Skeletal muscle cell (primary cell): ENCODE results near the gene MYH3.

Source experiments
- DNase-seq: peaks from one replicate; pipeline ENCODE4 v3.0.0-alpha.2; 2010; ENCODE audit warnings: low read depth
- H3K4me3 ChIP-seq: 2 replicates; pipeline ENCODE4 v1.5.1; 2011; ENCODE audit warnings: low read depth, mild to moderate bottlenecking, control low read depth, low read length, moderate library complexity

The MYH3 gene

DNA sequence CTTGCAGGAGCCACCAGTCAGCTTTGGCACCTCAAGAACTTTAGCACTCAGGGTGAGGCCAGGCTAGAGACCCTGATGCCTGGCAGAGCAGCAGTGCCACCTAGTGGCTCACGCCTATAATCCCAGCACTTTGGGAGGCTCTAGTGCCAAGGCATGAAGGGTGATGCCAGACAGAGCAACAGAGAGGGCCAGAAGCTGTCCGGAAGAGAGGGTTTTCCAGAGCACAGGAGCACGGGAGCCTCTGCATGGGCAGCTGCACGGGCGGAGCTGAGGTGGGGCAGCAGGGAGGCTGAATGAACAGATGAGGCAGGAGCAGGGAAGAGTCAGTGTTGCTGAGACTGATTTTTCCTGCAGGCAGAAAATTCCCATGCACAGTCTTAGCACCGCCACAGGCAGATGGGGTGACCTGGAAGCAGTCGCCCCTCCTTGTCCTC is 38.9 kb downstream of the MYH3 start:
- H3K4me3 ChIP-seq = no peak overlapping the region
- no peak for DNase-seq

- DNase-seq = no peak
- no peak overlapping the region for H3K4me3 ChIP-seq
Observed at GRCh38 chr17:10617120-10617505, 40.0 kb downstream of the MYH3 start.

GRCh38 chr17:10616502-10617119 is 40.5 kb downstream of the MYH3 start:
- H3K4me3 ChIP-seq = no peak overlapping the region
- DNase-seq = no peak

DNA sequence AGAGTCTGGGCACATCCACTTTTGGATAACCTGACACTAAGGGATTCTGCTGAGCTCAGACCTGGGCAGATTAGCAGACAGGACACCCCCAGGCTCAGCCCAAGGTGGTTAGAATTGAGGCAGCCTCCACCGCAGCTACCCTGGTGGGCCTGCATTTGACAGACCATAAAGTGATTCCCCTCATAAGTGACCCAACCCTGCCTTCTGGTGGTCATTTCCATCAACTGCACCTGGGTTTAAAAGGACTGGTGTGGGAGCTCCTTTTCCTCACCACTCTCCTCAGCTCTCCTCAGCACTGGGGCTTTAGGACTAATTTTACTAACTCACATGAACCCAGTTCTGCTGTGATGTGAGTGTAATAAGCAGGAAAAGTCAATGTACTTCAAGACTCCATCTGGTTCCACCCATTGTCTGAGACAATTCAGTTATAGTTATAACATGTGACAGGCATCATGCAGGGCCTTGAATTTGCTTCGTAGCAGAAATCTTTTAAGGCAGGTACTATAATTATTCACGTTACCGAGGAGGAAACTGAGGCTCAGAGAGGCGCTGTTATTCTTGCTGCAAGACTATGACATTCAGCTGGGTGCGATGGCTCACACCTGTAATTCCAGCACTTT is 42.5 kb downstream of the MYH3 start:
- no peak for DNase-seq
- no peak overlapping the region for H3K4me3 ChIP-seq

- no peak for DNase-seq
- no peak overlapping the region for H3K4me3 ChIP-seq
Observed at GRCh38 chr17:10613775-10614513, 43.2 kb downstream of the MYH3 start.

DNA sequence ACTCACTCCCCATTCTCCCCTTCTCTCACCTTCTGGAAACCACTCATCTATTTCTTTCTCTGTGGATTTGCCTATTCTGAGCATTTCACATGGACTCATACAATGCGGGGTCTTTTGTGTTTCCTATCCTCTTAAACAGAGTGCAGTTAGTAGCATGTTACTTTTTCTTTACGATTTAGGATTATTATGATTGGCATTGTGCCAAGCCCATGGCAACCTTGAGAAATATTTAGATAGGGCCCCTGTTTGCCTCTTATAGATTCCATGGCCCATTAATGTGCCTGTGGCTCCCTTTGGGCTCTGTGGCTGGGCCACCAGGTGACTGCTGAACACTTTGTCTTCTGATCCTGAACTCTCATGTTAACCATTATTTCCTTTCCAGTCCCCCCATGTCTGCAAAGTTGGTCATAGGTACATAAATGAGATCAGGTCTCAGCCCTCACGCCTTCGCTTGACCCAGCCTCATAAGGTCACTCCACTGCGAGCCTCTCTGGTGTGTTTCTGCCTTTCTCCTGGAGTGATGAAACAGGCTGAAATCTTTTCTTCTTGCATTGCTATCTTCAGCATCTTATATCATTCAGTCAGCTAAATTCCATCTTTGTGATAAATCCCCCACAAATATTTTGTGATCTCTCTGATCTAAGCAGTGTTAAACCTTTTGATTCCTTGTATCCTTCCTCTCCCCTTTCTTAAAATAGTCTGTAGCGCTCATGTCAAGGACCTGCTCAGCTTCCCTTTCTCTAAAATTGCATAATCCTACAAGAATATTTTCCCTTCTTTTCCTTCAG is 44.0 kb downstream of the MYH3 start:
- H3K4me3 ChIP-seq = no peak overlapping the region
- DNase-seq = peak; percentile 21

- H3K4me3 ChIP-seq = no peak overlapping the region
- no peak for DNase-seq
Observed at GRCh38 chr17:10610884-10611283, 46.2 kb downstream of the MYH3 start.

- H3K4me3 ChIP-seq = no peak overlapping the region
- no peak for DNase-seq
Observed at GRCh38 chr17:10608244-10608643, 48.9 kb downstream of the MYH3 start.

GRCh38 chr17:10606110-10606509 is 51.0 kb downstream of the MYH3 start:
- DNase-seq = no peak
- no peak overlapping the region for H3K4me3 ChIP-seq

DNA sequence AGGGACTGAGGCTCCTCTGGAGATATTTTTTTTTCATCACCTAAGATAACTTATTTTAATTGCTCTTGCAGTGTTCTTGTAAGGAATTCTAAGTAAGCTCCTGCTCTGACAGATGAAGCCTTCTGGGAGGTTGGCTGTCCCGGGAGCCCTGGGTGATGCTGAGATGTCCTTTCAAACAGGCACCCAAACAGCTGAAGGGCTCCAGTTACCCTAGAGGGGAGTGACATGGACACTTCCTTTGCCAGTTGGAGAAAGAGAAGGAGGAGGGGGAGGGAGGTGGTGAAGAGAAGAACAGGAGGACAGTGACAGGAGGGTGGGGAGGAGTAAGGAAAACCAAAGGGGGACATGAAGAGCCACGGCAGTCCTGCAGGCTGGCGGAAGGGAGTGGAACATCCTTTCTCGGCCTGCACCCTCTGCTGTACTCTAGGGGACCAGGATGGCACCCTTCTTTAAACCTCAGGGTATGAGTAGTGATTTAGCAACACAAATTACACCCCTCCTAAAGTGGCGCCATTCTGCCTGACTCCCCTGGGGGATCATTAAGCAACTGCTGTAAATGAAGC is 51.8 kb downstream of the MYH3 start:
- no peak for DNase-seq
- no peak overlapping the region for H3K4me3 ChIP-seq

- DNase-seq = no peak
- H3K4me3 ChIP-seq = no peak overlapping the region
Observed at GRCh38 chr17:10604521-10604920, 52.6 kb downstream of the MYH3 start.

DNA sequence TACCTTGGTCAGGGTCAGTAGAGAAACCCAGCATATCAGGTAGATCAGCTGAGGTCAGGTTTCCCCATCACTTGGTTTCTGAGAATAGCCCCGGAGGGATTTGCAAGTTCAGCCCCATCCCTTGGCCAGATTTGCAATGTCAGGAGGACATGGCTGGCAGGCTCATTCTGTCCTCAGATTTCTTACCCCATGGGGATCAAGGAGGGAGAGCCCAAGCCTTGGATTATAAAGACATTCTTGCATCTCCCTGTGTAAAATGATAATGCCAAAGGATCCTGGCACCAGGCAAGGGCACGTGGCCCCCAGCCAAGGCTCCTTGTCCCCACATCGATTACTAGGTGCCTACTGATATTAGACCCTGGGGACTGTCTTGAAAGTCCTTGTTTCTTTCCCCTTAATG is 53.2 kb downstream of the MYH3 start:
- no peak for DNase-seq
- no peak overlapping the region for H3K4me3 ChIP-seq

DNA sequence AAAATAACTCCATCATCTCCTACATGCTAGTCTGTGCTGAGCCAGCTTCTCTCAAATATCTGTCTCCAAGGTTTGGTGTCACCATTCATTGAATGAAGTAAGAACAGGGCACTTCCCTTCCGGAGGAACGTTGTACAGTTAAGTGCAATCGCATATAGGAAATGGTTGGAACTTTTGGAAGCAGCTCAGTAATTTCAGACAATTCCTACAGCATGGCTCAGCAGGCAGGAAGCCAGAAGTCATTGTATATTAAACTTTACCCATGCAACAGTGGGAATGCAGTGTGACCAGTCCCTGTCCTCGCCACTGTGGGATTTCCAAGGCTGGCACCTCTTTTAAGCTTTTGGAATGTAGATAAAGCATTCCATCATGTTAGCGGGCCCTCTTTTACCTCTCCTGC is 56.5 kb downstream of the MYH3 start:
- H3K4me3 ChIP-seq = no peak overlapping the region
- DNase-seq = no peak

DNA sequence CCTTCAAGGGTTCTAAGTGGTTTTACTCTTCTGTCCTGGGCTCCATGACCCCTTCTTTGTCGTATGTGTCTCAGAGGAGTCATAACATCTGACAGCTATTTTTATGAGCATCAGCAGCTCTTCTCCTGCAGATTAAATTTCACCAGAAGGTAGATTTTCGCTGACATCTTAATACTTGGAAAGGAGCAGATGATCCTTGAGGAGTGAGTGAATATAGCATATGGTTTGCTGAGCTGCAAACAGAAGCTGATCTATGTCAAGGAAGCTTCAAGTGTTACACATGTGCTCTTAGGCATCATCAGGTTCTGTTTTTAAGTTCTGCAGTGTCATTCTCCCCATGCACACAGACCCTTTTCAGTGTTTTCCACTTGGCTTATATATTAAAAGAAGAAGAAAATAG is 58.5 kb downstream of the MYH3 start:
- no peak overlapping the region for H3K4me3 ChIP-seq
- DNase-seq = no peak

DNA sequence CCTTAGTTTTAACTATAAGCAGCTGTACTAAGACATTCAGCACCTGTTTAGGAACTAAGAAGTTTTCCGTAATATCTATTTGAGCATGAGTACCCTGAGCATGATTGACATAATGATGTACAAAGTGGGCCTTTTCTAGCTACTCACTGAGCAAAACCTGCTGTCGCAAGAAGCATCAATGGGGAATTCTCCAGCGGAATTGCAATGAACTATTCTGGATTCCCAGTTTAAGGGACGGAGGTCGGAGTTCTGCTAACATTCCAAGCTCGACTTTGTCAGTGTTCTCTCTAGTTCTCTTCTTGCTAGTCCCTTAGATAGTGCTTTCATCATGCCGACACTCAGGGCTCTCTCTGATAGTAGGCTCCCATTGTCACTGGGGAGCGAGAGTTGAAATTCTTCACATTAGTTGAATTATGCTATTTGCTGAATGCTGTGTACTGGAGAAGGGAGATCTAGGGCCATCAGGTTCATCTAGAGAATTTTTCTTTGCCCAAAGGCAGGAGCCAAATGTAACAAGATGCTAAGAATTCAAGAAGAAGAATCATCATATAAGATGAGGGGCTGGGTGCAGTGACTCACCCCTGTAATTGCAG is 67.5 kb downstream of the MYH3 start:
- no peak for DNase-seq
- no peak overlapping the region for H3K4me3 ChIP-seq

DNA sequence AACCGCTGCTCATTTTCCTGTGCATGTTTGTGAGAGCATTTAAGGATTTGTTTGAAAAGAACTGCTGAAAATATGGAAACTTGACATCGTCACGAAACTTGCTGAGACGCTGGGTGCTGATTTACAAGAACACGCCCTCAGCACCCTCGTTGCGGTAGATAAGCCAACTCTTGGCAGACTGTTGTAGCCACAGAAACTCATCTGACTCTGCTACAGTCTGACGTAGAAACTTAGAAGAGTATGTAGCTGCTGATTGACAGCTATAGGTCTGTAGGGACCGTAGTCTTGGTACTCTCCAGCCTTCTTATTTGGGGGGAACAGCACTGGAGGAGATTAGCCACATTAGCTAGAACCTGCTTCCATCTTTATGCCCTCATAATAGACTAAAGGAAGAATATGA is 71.6 kb downstream of the MYH3 start:
- no peak for DNase-seq
- H3K4me3 ChIP-seq = no peak overlapping the region

DNA sequence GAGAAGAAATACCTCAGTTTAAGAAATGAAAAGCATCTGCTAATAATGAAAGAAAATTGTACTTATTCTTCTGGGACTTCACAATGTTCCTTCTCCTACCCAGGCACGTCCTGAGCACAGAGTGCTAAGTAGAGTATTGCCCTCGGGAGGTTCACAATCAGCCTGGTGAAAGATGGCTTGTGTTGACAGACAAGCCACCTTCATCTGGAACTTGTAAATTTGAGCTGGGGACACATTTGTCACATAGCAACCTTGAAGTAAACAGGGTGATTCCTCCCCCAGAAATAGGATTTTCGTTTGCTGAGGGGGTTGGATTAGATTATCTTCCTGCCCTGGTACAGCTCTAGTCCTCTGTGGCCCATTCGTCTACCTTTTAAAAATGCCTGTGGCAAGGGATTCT is 73.3 kb downstream of the MYH3 start:
- DNase-seq = no peak
- H3K4me3 ChIP-seq = no peak overlapping the region

GRCh38 chr17:10579270-10579669 is 77.8 kb downstream of the MYH3 start:
- no peak overlapping the region for H3K4me3 ChIP-seq
- DNase-seq = no peak
